HCT116 (cell line): ENCODE measurements around the gene SLC25A44. TPM values are rescaled to one million over a fixed set of nuclear protein-coding genes. Genes with fewer than 3 reads are reported as not detected.

Source experiments
- ATAC-seq: fragments of 200-7000 bp; cut with Tn5 transposase; 2 replicates; pipeline ENCODE4 v1.9.1; 2020; ENCODE audit warnings: mild to moderate bottlenecking, moderate library complexity
- BruUV-seq: library from RNA; stranded (reverse); fragments of 400-500 nt; replicated peaks from 2 replicates; lab custom pipeline; 2021; lab: Mats Ljungman, UMichigan
- CTCF ChIA-PET: fragments of 300-600 bp; sonication (Branson Sonifier 250); formaldehyde crosslinking; loops from one replicate; lab custom pipeline; 2021; ENCODE audit warnings: antibody characterized with exemption; lab: Charles Lee
- POLR2A ChIA-PET: fragments of 300-600, 350-600 bp; sonication (Branson Sonifier 250); formaldehyde crosslinking; loops from one replicate; lab custom pipeline; 2021; ENCODE audit warnings: antibody characterized with exemption; lab: Charles Lee
- RAD21 ChIA-PET, 2 experiments: fragments of 300-600 bp; sonication (Branson Sonifier 250); formaldehyde crosslinking; loops; one replicate each; lab custom pipeline; 2023; ENCODE audit warnings: low total read pairs in 2 of 2; ENCODE audit not compliant: uncharacterized antibody in 2 of 2, unreplicated experiment in 2 of 2, low non-redundant PET in 1 of 2; lab: Charles Lee
- DNase-seq: peaks from one replicate; pipeline ENCODE4 v3.0.0-alpha.2; 2010; ENCODE audit warnings: low read depth, low spot score
- H2AFZ ChIP-seq: fragments of 200-600 bp; shearing (Covaris generic), sonication (generic); 2 replicates; pipeline ENCODE4 v1.6.1; 2017; ENCODE audit warnings: low read depth, mixed run types, mixed read lengths, antibody characterized with exemption, low read length; ENCODE audit not compliant: poor library complexity, severe bottlenecking
- H3K27ac ChIP-seq: 2 replicates; pipeline ENCODE4 v1.5.1; 2012; ENCODE audit warnings: low read depth, low read length
- H3K27me3 ChIP-seq: fragments of 200-600 bp; sonication (generic); 2 replicates; pipeline ENCODE4 v1.6.1; 2016; ENCODE audit warnings: mixed run types, low read length, mixed read lengths; ENCODE audit not compliant: insufficient read depth
- H3K36me3 ChIP-seq, 2 experiments: fragments of 200-500 bp in 1 of 2; fragments of 200-600 bp in 1 of 2; sonication (Bioruptor generic) in 1 of 2; sonication (generic) in 1 of 2; 2 replicates each; pipeline versions ENCODE4 v1.5.1 to v1.6.1; 2014 to 2016; ENCODE audit warnings: low read length in 2 of 2, inconsistent platforms in 1 of 2, mixed read lengths in 1 of 2, mixed run types in 1 of 2; ENCODE audit not compliant: insufficient read depth in 2 of 2, control insufficient read depth in 1 of 2
- H3K4me1 ChIP-seq, 2 experiments: fragments of 200-600 bp in 1 of 2; sonication (generic) in 1 of 2; 2 replicates each; pipeline versions ENCODE4 v1.5.1 to v1.6.1; 2012 to 2017; ENCODE audit warnings: low read length in 2 of 2, inconsistent platforms in 1 of 2, mild to moderate bottlenecking in 1 of 2, mixed read lengths in 1 of 2, mixed run types in 1 of 2, moderate library complexity in 1 of 2; ENCODE audit not compliant: insufficient read depth in 2 of 2, control insufficient read depth in 1 of 2
- H3K4me2 ChIP-seq: fragments of 200-600 bp; sonication (generic); 2 replicates; pipeline ENCODE4 v1.6.1; 2017; ENCODE audit warnings: mixed run types, low read length, mixed read lengths
- H3K4me3 ChIP-seq, 2 experiments: fragments of 200-600 bp in 1 of 2; sonication (generic) in 1 of 2; replicated peaks in 1 of 2; 2 replicates each; pipeline ENCODE4 v1.5.1; 2011 to 2016; ENCODE audit warnings: low read length in 2 of 2, control low read depth in 1 of 2, low read depth in 1 of 2, mild to moderate bottlenecking in 1 of 2, mixed read lengths in 1 of 2, mixed run types in 1 of 2
- H3K79me2 ChIP-seq: fragments of 200-600 bp; sonication (generic); 2 replicates; pipeline ENCODE4 v1.6.1; 2017; ENCODE audit warnings: mild to moderate bottlenecking, mixed run types, low read length, moderate library complexity, mixed read lengths; ENCODE audit not compliant: insufficient read depth
- H3K9ac ChIP-seq: fragments of 200-600 bp; sonication (generic); 2 replicates; pipeline ENCODE4 v1.6.1; 2016; ENCODE audit warnings: low read length, mixed read lengths
- H3K9me2 ChIP-seq: fragments of 200-600 bp; sonication (generic), shearing (Covaris generic); 2 replicates; pipeline ENCODE4 v1.6.1; 2017; ENCODE audit warnings: mixed run types, mild to moderate bottlenecking, moderate library complexity; ENCODE audit not compliant: insufficient read depth
- H3K9me3 ChIP-seq, 2 experiments: fragments of 200-500 bp in 1 of 2; fragments of 200-600 bp in 1 of 2; sonication (Bioruptor generic) in 1 of 2; sonication (generic) in 1 of 2; 2 replicates each; pipeline ENCODE4 v1.6.1; 2014 to 2017; ENCODE audit warnings: low read length in 2 of 2, mixed read lengths in 2 of 2, inconsistent platforms in 1 of 2, low read depth in 1 of 2, mild to moderate bottlenecking in 1 of 2, mixed run types in 1 of 2, moderate library complexity in 1 of 2; ENCODE audit not compliant: control insufficient read depth in 1 of 2, insufficient read depth in 1 of 2
- H4K20me1 ChIP-seq: fragments of 200-600 bp; sonication (generic), shearing (Covaris generic); 2 replicates; pipeline ENCODE4 v1.6.1; 2017; ENCODE audit warnings: mixed run types, mild to moderate bottlenecking, moderate library complexity; ENCODE audit not compliant: insufficient read depth
- EGR1 ChIP-seq: IDR thresholded peaks from 2 replicates; pipeline ENCODE4 v1.6.1; 2012; ENCODE audit warnings: low read depth
- ELF1 ChIP-seq: IDR thresholded peaks from 2 replicates; pipeline ENCODE4 v1.6.1; 2012; ENCODE audit warnings: low read depth, borderline replicate concordance
- EZH2phosphoT487 ChIP-seq: fragments of 200-600 bp; IDR thresholded peaks from 2 replicates; pipeline ENCODE4 v1.6.1; 2018; ENCODE audit warnings: antibody characterized with exemption, borderline replicate concordance
- FOSL1 ChIP-seq: IDR thresholded peaks from 2 replicates; pipeline ENCODE4 v1.6.1; 2012; ENCODE audit warnings: low read depth
- JUND ChIP-seq: IDR thresholded peaks from 2 replicates; pipeline ENCODE4 v1.6.1; 2012
- RAD21 ChIP-seq: IDR thresholded peaks from 2 replicates; pipeline ENCODE4 v1.6.1; 2012; ENCODE audit warnings: low read depth, mild to moderate bottlenecking
- REST ChIP-seq: IDR thresholded peaks from 2 replicates; pipeline ENCODE4 v1.6.1; 2012; ENCODE audit warnings: low read depth
- SIN3A ChIP-seq: IDR thresholded peaks from 2 replicates; pipeline ENCODE4 v1.6.1; 2012; ENCODE audit warnings: low read depth
- SRF ChIP-seq: IDR thresholded peaks from 2 replicates; pipeline ENCODE4 v1.6.1; 2012; ENCODE audit warnings: low read depth
- TCF7L2 ChIP-seq: IDR thresholded peaks from 2 replicates; pipeline ENCODE4 v1.7.0; 2011; ENCODE audit warnings: borderline replicate concordance, inconsistent platforms; ENCODE audit not compliant: insufficient read depth, insufficient read length; ENCODE audit errors: extremely low read depth
- ZFX ChIP-seq: fragments of 450-650 bp; IDR thresholded peaks from 2 replicates; pipeline ENCODE4 v1.6.1; 2017
- intact Hi-C: fragments of 100-400 bp; cut with micrococcal nuclease; formaldehyde crosslinking; loops from 2 replicates; pipeline ENCODE4 v1.10.0; 2022
- total RNA-seq: library from RNA; stranded (reverse); gene quantifications from one replicate; pipeline ENCODE4 v1.2.1, GENCODE V29; 2021; ENCODE audit not compliant: unreplicated experiment

SLC25A44 gene
- total RNA-seq, 1 experiment from 2014 or later = 17.5 TPM

DNA sequence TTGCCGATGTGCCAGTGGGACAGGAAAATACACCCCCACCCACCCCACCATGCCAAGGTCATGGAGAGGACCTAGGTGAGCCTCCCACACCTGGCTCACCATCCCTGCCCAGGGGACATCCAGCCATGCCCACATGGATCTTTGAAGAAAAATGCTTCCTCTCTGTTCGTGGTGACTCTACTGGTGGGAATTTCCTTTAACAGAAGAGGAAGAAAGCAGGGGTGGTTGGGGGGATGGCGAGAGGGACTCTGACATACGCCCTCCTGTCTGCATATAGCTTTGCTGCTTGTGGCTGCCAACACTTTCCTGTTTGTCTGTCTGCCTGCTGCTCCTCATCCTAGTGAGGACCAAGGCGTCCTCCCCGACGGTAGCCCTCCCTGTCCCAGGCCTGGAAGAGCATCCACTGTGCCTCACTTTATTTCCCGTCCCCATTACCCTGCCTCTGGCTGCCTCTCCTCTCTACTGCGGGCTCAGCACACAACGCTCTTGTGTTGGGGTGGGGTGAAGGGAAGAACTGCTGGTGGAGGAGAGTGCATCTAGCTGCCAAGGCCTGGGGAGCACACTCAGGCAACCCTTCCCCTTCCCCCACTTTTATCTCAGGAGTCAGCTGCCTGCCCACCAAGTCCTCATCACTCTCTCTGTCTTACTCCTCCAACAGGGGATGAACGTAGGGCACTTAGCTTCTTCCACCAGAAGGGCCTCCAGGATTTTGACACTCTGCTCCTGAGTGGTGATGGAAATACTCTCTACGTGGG lies 38.0 kb upstream of the SLC25A44 start:
- H3K79me2 ChIP-seq = no peaks in the 10 kb centered on the region
- no peaks in the 10 kb centered on the region for H3K36me3 ChIP-seq
- POLR2A ChIA-PET = interaction anchor here (0.8 kb wide), 1 partner anchor 57 kb away, joined by 3 read pairs; the partner anchor contains the start of gene PMF1
- intact Hi-C loops = no loop called here
- no peak overlapping the region for H3K27ac ChIP-seq
- RAD21 ChIA-PET = no interaction called here
- BruUV-seq = no TSS peak
- H4K20me1 ChIP-seq = no peaks in the 10 kb centered on the region
- H2AFZ ChIP-seq = no peak overlapping the region
- ATAC-seq (no peak), DNase-seq (no peak)
- no peaks in the 10 kb centered on the region for H3K4me1 ChIP-seq
- H3K9ac ChIP-seq = no peak overlapping the region
- no peak overlapping the region for H3K4me2 ChIP-seq
- H3K27me3 ChIP-seq = 0 out of 2 replicates have a peak, but pooled peaks cover 6% of the 10 kb centered on the region
- CTCF ChIA-PET = interaction anchor here (1.2 kb wide), 1 partner anchor 10 kb away, joined by 4 read pairs; no protein-coding TSS in a partner anchor
- no peak overlapping the region for H3K4me3 ChIP-seq
- no peaks in the 10 kb centered on the region for H3K9me2 ChIP-seq
- TF ChIP-seq EZH2phosphoT487 (no peak), SIN3A (no peak), EGR1 (no peak), FOSL1 (no peak), ZFX (no peak)
- TF ChIP-seq, all 23 proteins: peak for 0
- H3K9me3 ChIP-seq = no peaks in the 10 kb centered on the region

DNA sequence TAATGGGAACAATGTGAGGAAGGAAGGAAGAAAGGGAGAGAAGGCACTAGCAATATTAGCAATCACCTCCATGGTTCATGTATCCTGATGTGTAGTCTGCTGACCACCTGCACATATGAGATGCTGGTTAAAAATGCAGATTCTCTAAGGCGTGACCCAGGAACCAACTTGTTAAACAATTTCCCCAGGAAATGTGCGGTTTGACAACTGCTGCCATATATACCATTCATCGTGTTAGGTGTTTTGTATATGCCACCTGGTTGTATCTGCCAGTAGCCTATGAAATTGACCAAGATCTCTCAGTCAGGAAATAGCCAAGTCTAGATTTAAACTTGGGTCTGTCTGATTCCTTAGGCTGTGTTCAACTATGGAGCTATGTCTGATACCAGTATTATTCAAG lies 36.4 kb upstream of the SLC25A44 start:
- intact Hi-C loops = no loop called here
- Histone ChIP-seq H4K20me1 (no peaks in the 10 kb centered on the region), H3K36me3 (no peaks in the 10 kb centered on the region), H3K27ac (no peak overlapping the region), H3K79me2 (no peaks in the 10 kb centered on the region), H3K27me3 (0 out of 2 replicates have a peak, but pooled peaks cover 6% of the 10 kb centered on the region), H2AFZ (no peak overlapping the region)
- BruUV-seq = no TSS peak
- CTCF ChIA-PET = interaction anchor here (0.8 kb wide), 1 partner anchor 12 kb away, joined by 3 read pairs; no protein-coding TSS in a partner anchor
- TF ChIP-seq REST (no peak), ELF1 (no peak), TCF7L2 (no peak), RAD21 (no peak), JUND (no peak), SIN3A (no peak), SRF (no peak)
- TF ChIP-seq, all 23 proteins: peak for 0
- ATAC-seq (no peak), DNase-seq (no peak)
- Histone ChIP-seq H3K4me1 (no peaks in the 10 kb centered on the region), H3K4me3 (no peak overlapping the region), H3K9me2 (no peaks in the 10 kb centered on the region), H3K4me2 (no peak overlapping the region), H3K9me3 (no peaks in the 10 kb centered on the region), H3K9ac (no peak overlapping the region)
- ChIA-PET POLR2A (no interaction called here), RAD21 (no interaction called here)
